Stimulated activated naive CD8-positive, alpha-beta T cell treated with anti-CD3 and anti-CD28 coated beads, Interleukin-15, amount 100 ng/mL, for 72 hours (primary cell): ENCODE data around the gene TRIM36.

ENCODE experiments used
- ATAC-seq: fragments of 150-1000 bp; cut with Tn5 transposase; 2 replicates; pipeline ENCODE4 v1.10.0; 2021; ENCODE audit warnings: mild to moderate bottlenecking, moderate library complexity
- DNase-seq, 2 donors: peaks; one replicate each; pipeline ENCODE4 v3.0.0; 2021 to 2022
- H3K27ac Mint-ChIP-seq, 2 donors: one replicate each; pipeline ENCODE4 v1.8.0; 2022; ENCODE audit warnings: mild to moderate bottlenecking in 2 of 2, mixed read lengths in 2 of 2, moderate library complexity in 2 of 2
- H3K27me3 Mint-ChIP-seq: one replicate; pipeline ENCODE4 v1.8.0; 2022; ENCODE audit warnings: mixed read lengths
- H3K4me1 Mint-ChIP-seq: one replicate; pipeline ENCODE4 v1.8.0; 2022; ENCODE audit warnings: mild to moderate bottlenecking, mixed read lengths
- H3K4me3 Mint-ChIP-seq, 2 donors: one replicate each; pipeline ENCODE4 v1.8.0; 2022; ENCODE audit warnings: mild to moderate bottlenecking in 2 of 2, mixed read lengths in 2 of 2, moderate library complexity in 1 of 2
- H3K9me3 Mint-ChIP-seq, 2 donors: one replicate each; pipeline ENCODE4 v1.8.0; 2022; ENCODE audit warnings: mixed read lengths in 2 of 2

TRIM36 gene

GRCh38 chr5:115179394-115180164, 9.9 kb upstream of the TRIM36 start:
- peak overlapping the region; percentile 88 to 96 for H3K4me3 Mint-ChIP-seq
- H3K4me1 Mint-ChIP-seq: peaks cover 20% of the 10 kb centered on the region
- DNase-seq (no peak), ATAC-seq (peak; percentile 56)
- peak overlapping the region in 1 of 2 donors; percentile 7 for H3K27ac Mint-ChIP-seq
- H3K27me3 Mint-ChIP-seq: peaks cover 75% of the 10 kb centered on the region
- no peaks in the 10 kb centered on the region for H3K9me3 Mint-ChIP-seq

- DNase-seq: no peak
- Mint-ChIP-seq H3K27me3 (peaks cover 75% of the 10 kb centered on the region), H3K4me3 (peak overlapping the region; percentile 88 to 96), H3K4me1 (peaks cover 20% of the 10 kb centered on the region), H3K9me3 (no peaks in the 10 kb centered on the region), H3K27ac (no peak overlapping the region)
- peak; percentile 31 for ATAC-seq
Measured at GRCh38 chr5:115179030-115179393, 9.3 kb upstream of the TRIM36 start.

GRCh38 chr5:115170929-115171510, 1.3 kb upstream of the TRIM36 start:
- H3K4me3 Mint-ChIP-seq: peak overlapping the region; percentile 86 to 87
- peak overlapping the region in 1 of 2 donors; percentile 74 for H3K27ac Mint-ChIP-seq
- DNase-seq (no peak), ATAC-seq (no peak)
- peaks cover 14 to 16% of the 10 kb centered on the region in 2 donors for H3K9me3 Mint-ChIP-seq
- peaks cover 14% of the 10 kb centered on the region for H3K4me1 Mint-ChIP-seq
- peaks cover 76% of the 10 kb centered on the region for H3K27me3 Mint-ChIP-seq

GRCh38 chr5:115170134-115170928, 623 bp upstream of the TRIM36 start:
- Mint-ChIP-seq H3K4me1 (peaks cover 14% of the 10 kb centered on the region), H3K27me3 (peaks cover 82% of the 10 kb centered on the region), H3K9me3 (peaks cover 14 to 16% of the 10 kb centered on the region in 2 donors), H3K27ac (peak overlapping the region in 1 of 2 donors; percentile 74), H3K4me3 (peak overlapping the region; percentile 86 to 87)
- DNase-seq (peak; percentile 25 to 40), ATAC-seq (peak; percentile 74)

GRCh38 chr5:115168829-115169486, 750 bp downstream of the TRIM36 start:
- Mint-ChIP-seq H3K9me3 (peaks cover 22 to 25% of the 10 kb centered on the region in 2 donors), H3K27ac (no peak overlapping the region), H3K4me3 (peak overlapping the region; percentile 86 to 87), H3K27me3 (peaks cover 84% of the 10 kb centered on the region), H3K4me1 (peaks cover 14% of the 10 kb centered on the region)
- DNase-seq (no peak), ATAC-seq (no peak)

GRCh38 chr5:115166744-115167393, 2.8 kb downstream of the TRIM36 start:
- DNase-seq (no peak), ATAC-seq (no peak)
- Mint-ChIP-seq H3K27ac (no peak overlapping the region), H3K27me3 (peaks cover 72% of the 10 kb centered on the region), H3K4me1 (peaks cover 14% of the 10 kb centered on the region), H3K9me3 (peaks cover 22 to 25% of the 10 kb centered on the region in 2 donors), H3K4me3 (no peak overlapping the region)

GRCh38 chr5:115165790-115166189, 3.9 kb downstream of the TRIM36 start:
- H3K9me3 Mint-ChIP-seq: peaks cover 22 to 25% of the 10 kb centered on the region in 2 donors
- H3K27me3 Mint-ChIP-seq: peaks cover 74% of the 10 kb centered on the region
- no peak for ATAC-seq
- peaks cover 9% of the 10 kb centered on the region for H3K4me1 Mint-ChIP-seq
- no peak overlapping the region for H3K27ac Mint-ChIP-seq
- no peak for DNase-seq
- no peak overlapping the region for H3K4me3 Mint-ChIP-seq

GRCh38 chr5:115160975-115161475, 8.7 kb downstream of the TRIM36 start:
- no peak for DNase-seq
- no peak overlapping the region for H3K27ac Mint-ChIP-seq
- H3K27me3 Mint-ChIP-seq: peaks cover 61% of the 10 kb centered on the region
- peaks cover 6 to 12% of the 10 kb centered on the region in 2 donors for H3K9me3 Mint-ChIP-seq
- no peak for ATAC-seq
- no peaks in the 10 kb centered on the region for H3K4me1 Mint-ChIP-seq
- H3K4me3 Mint-ChIP-seq: no peak overlapping the region

GRCh38 chr5:115151208-115151805, 18.4 kb downstream of the TRIM36 start:
- H3K9me3 Mint-ChIP-seq: peaks cover 25 to 36% of the 10 kb centered on the region in 2 donors

GRCh38 chr5:115150512-115150911, 19.2 kb downstream of the TRIM36 start:
- no peak for DNase-seq
- H3K27ac Mint-ChIP-seq: no peak overlapping the region
- H3K4me1 Mint-ChIP-seq: no peaks in the 10 kb centered on the region
- H3K27me3 Mint-ChIP-seq: peaks cover 56% of the 10 kb centered on the region
- peaks cover 25 to 29% of the 10 kb centered on the region in 2 donors for H3K9me3 Mint-ChIP-seq
- no peak for ATAC-seq
- no peak overlapping the region for H3K4me3 Mint-ChIP-seq

More at GRCh38 chr5:115151208-115151805, 18.4 kb downstream of the TRIM36 start:
- Mint-ChIP-seq H3K27ac (no peak overlapping the region), H3K27me3 (peaks cover 64% of the 10 kb centered on the region), H3K4me1 (no peaks in the 10 kb centered on the region), H3K4me3 (no peak overlapping the region)
- ATAC-seq: no peak
- DNase-seq: no peak

GRCh38 chr5:115147052-115147451, 22.7 kb downstream of the TRIM36 start:
- H3K27ac Mint-ChIP-seq: no peak overlapping the region
- H3K9me3 Mint-ChIP-seq: peaks cover 8 to 16% of the 10 kb centered on the region in 2 donors
- no peaks in the 10 kb centered on the region for H3K4me1 Mint-ChIP-seq
- ATAC-seq (no peak), DNase-seq (no peak)
- H3K27me3 Mint-ChIP-seq: peaks cover 23% of the 10 kb centered on the region
- H3K4me3 Mint-ChIP-seq: no peak overlapping the region

- ATAC-seq: no peak
- no peak overlapping the region for H3K27ac Mint-ChIP-seq
- no peak for DNase-seq
- peaks cover 20% of the 10 kb centered on the region for H3K27me3 Mint-ChIP-seq
- no peak overlapping the region for H3K4me3 Mint-ChIP-seq
- H3K9me3 Mint-ChIP-seq: no peaks in the 10 kb centered on the region
- no peaks in the 10 kb centered on the region for H3K4me1 Mint-ChIP-seq
Measured at GRCh38 chr5:115136294-115136693, 33.4 kb downstream of the TRIM36 start.

GRCh38 chr5:115132465-115132864, 37.2 kb downstream of the TRIM36 start:
- H3K9me3 Mint-ChIP-seq: no peaks in the 10 kb centered on the region
- H3K4me1 Mint-ChIP-seq: no peaks in the 10 kb centered on the region
- DNase-seq: no peak
- H3K27ac Mint-ChIP-seq: no peak overlapping the region
- no peak overlapping the region for H3K4me3 Mint-ChIP-seq
- H3K27me3 Mint-ChIP-seq: peaks cover 11% of the 10 kb centered on the region
- no peak for ATAC-seq

- H3K4me3 Mint-ChIP-seq: no peak overlapping the region
- DNase-seq (no peak), ATAC-seq (no peak)
- no peaks in the 10 kb centered on the region for H3K4me1 Mint-ChIP-seq
- no peaks in the 10 kb centered on the region for H3K9me3 Mint-ChIP-seq
- H3K27me3 Mint-ChIP-seq: peaks cover 3% of the 10 kb centered on the region
- H3K27ac Mint-ChIP-seq: no peak overlapping the region
Measured at GRCh38 chr5:115126303-115126702, 43.4 kb downstream of the TRIM36 start.
